ENCODE results near the gene QSOX1. TPM values are rescaled to one million over a fixed set of nuclear protein-coding genes. Genes with fewer than 3 reads are reported as not detected.

The QSOX1 gene
- total and polyA plus RNA-seq, 8 donors, result 67.5 to 143 (median 112) TPM

- intact Hi-C loops (cut with DNase I), result no loop called here
- Histone ChIP-seq H3K4me1 (peaks cover 11 to 25% (median 15%) of the 10 kb centered on the region in 3 donors), H3K36me3 (no peaks in the 10 kb centered on the region), H3K4me3 (peak overlapping the region; percentile 7 to 66 (median 38)), H3K27ac (no peak overlapping the region), H3K9me3 (no peaks in the 10 kb centered on the region), H3K27me3 (peaks cover 0 to 77% (median 25%) of the 10 kb centered on the region in 4 donors)
- 1 to 3% methylated on average over 57 to 65 of the region's 65 CpGs for WGBS, 2 donors
- ATAC-seq, result peak in 2 of 4 donors; percentile 15 to 31
- FAIRE-seq, result no peak
- TF ChIP-seq, protein P1, sequence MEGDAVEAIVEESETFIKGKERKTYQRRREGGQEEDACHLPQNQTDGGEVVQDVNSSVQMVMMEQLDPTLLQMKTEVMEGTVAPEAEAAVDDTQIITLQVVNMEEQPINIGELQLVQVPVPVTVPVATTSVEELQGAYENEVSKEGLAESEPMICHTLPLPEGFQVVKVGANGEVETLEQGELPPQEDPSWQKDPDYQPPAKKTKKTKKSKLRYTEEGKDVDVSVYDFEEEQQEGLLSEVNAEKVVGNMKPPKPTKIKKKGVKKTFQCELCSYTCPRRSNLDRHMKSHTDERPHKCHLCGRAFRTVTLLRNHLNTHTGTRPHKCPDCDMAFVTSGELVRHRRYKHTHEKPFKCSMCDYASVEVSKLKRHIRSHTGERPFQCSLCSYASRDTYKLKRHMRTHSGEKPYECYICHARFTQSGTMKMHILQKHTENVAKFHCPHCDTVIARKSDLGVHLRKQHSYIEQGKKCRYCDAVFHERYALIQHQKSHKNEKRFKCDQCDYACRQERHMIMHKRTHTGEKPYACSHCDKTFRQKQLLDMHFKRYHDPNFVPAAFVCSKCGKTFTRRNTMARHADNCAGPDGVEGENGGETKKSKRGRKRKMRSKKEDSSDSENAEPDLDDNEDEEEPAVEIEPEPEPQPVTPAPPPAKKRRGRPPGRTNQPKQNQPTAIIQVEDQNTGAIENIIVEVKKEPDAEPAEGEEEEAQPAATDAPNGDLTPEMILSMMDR (IDR thresholded peaks at IDR 0.05), result no peak
- DNase-seq, result no peak
Measured at GRCh38 chr1:180230791-180231505, 76.3 kb downstream of the QSOX1 start.

- Histone ChIP-seq H3K36me3 (no peaks in the 10 kb centered on the region), H3K4me3 (peak overlapping the region; percentile 7 to 66 (median 38)), H3K9me3 (no peaks in the 10 kb centered on the region), H3K4me1 (peaks cover 11 to 25% (median 15%) of the 10 kb centered on the region in 3 donors), H3K27me3 (peaks cover 5 to 77% (median 24%) of the 10 kb centered on the region in 4 donors), H3K27ac (no peak overlapping the region)
- 0 to 1% methylated on average over 37 of the region's 37 CpGs for WGBS, 2 donors
- peak in 1 of 6 donors; percentile 60 for DNase-seq
- peak in 3 of 4 donors; percentile 9 to 26 (median 18) for ATAC-seq
- intact Hi-C loops (cut with DNase I), result no loop called here
- TF ChIP-seq, protein P1 (IDR thresholded peaks at IDR 0.05), result no peak
- FAIRE-seq, result no peak
Measured at GRCh38 chr1:180231506-180231921, 76.8 kb downstream of the QSOX1 start.

- no peak for DNase-seq
- H3K4me3 ChIP-seq, result peak overlapping the region in 1 of 4 donors; percentile 66
- no peaks in the 10 kb centered on the region for H3K9me3 ChIP-seq
- 5% methylated on average over 14 of the region's 14 CpGs for WGBS, 2 donors
- intact Hi-C loops (cut with DNase I), result no loop called here
- no peaks in the 10 kb centered on the region for H3K36me3 ChIP-seq
- H3K27me3 ChIP-seq, result peaks cover 6 to 79% (median 22%) of the 10 kb centered on the region in 4 donors
- peaks cover 11 to 25% (median 15%) of the 10 kb centered on the region in 3 donors for H3K4me1 ChIP-seq
- ATAC-seq, result no peak
- no peak overlapping the region for H3K27ac ChIP-seq
- no peak for FAIRE-seq
- TF ChIP-seq, protein P1 (IDR thresholded peaks at IDR 0.05), result no peak
Measured at GRCh38 chr1:180231936-180232335, 77.3 kb downstream of the QSOX1 start.

GRCh38 chr1:180232521-180233043 is 77.9 kb downstream of the QSOX1 start:
- H3K4me3 ChIP-seq, result no peak overlapping the region
- no peak overlapping the region for H3K27ac ChIP-seq
- TF ChIP-seq, protein P1 (IDR thresholded peaks at IDR 0.05), result no peak
- DNase-seq, result no peak
- no peaks in the 10 kb centered on the region for H3K36me3 ChIP-seq
- 14 to 15% methylated on average over 11 of the region's 11 CpGs for WGBS, 2 donors
- intact Hi-C loops (cut with DNase I), result no loop called here
- H3K9me3 ChIP-seq, result no peaks in the 10 kb centered on the region
- no peak for ATAC-seq
- peaks cover 11 to 25% (median 15%) of the 10 kb centered on the region in 3 donors for H3K4me1 ChIP-seq
- no peak for FAIRE-seq
- peaks cover 6 to 79% (median 20%) of the 10 kb centered on the region in 4 donors for H3K27me3 ChIP-seq

All from pancreas (tissue), 10 donors.